ENCODE results near the gene PLEKHN1. TPM values are rescaled to one million over a fixed set of nuclear protein-coding genes. Genes with fewer than 3 reads are reported as not detected.

PLEKHN1 gene
- total and polyA plus RNA-seq, 2 of the 4 experiments (the other 2 are of a cell fraction), result 0.54 to 2.1 TPM

GRCh38 chr1:931380-932172 lies 34.7 kb upstream of the PLEKHN1 start:
- no peak overlapping the region for H2AK5ac ChIP-seq (ENCODE audit: low read depth, low read length)
- no peak overlapping the region for H2BK15ac ChIP-seq (ENCODE audit: low read depth, low read length)
- H4K91ac ChIP-seq (ENCODE audit: insufficient read depth, low read depth, low read length), result no peak overlapping the region
- H2AFZ ChIP-seq (replicated peaks; ENCODE audit: low read length, poor library complexity), result no peak overlapping the region
- no peak overlapping the region for H2BK120ac ChIP-seq (ENCODE audit: low read depth, low read length)
- no TSS peak for BruUV-seq (replicated peaks)
- intact Hi-C loops (cut with micrococcal nuclease) (no loop called here), dilution Hi-C loops (cut with HindIII; ENCODE audit: low sequenced_read_pairs, unreplicated experiment) (no loop called here), in situ Hi-C loops (cut with MboI; ENCODE audit: low sequenced_read_pairs) (no loop called here)
- no peak overlapping the region for H2AK9ac ChIP-seq (replicated peaks; ENCODE audit: low read depth, low read length, poor library complexity)
- TF ChIP-seq RCOR1 (IDR thresholded peaks at IDR 0.05; ENCODE audit: insufficient replicate concordance, low read length), result no peak
- no peak for TF ChIP-seq MXI1 (IDR thresholded peaks at IDR 0.05; ENCODE audit: borderline replicate concordance, low read depth, low read length)
- no peak for TF ChIP-seq USF2 (IDR thresholded peaks at IDR 0.05; ENCODE audit: low read depth, low read length)
- TF ChIP-seq FOS (IDR thresholded peaks at IDR 0.05; ENCODE audit: low read depth, low read length), result no peak
- no peaks in the 10 kb centered on the region for H3K27me3 ChIP-seq (ENCODE audit: control insufficient read depth, insufficient read depth, low read length)
- peaks cover 9% of the 10 kb centered on the region for H3K36me3 ChIP-seq (ENCODE audit: control insufficient read depth, insufficient read depth, low read length)
- H3K4me1 ChIP-seq (ENCODE audit: control insufficient read depth, insufficient read depth, low read length), result no peaks in the 10 kb centered on the region
- no peak overlapping the region for H3K18ac ChIP-seq (ENCODE audit: low read depth, low read length)
- H3K14ac ChIP-seq (replicated peaks; ENCODE audit: low read depth, low read length), result no peak overlapping the region
- no peak overlapping the region for H3K9ac ChIP-seq (ENCODE audit: low read depth, low read length)
- H3K9me3 ChIP-seq (ENCODE audit: control insufficient read depth, insufficient read depth, low read length), result no peaks in the 10 kb centered on the region
- 82% methylated on average over 8 of the region's 15 CpGs; no CpG with 5 or more reads in 1 of the 2 experiments for WGBS, 2 experiments (ENCODE audit: extremely low coverage in 2 of 2, insufficient read length in 1 of 2)
- no peak overlapping the region for H3K56ac ChIP-seq (ENCODE audit: extremely low read depth, insufficient read depth, low read length)
- no peak overlapping the region for H4K8ac ChIP-seq (ENCODE audit: low read depth in 2 of 2, low read length in 2 of 2)
- H3K9me1 ChIP-seq (ENCODE audit: insufficient read depth, low read length), result no peaks in the 10 kb centered on the region
- no peak for ATAC-seq (ENCODE audit: low read depth)
- no peak overlapping the region for H3K27ac ChIP-seq (ENCODE audit: insufficient read depth, low read length)
- no peak for DNase-seq
- CTCF ChIA-PET, result no interaction called here
- no peaks in the 10 kb centered on the region; a peak in 1 of 4 replicates for H3K79me1 ChIP-seq (ENCODE audit: low read depth in 1 of 2, low read length in 2 of 2)
- no peak overlapping the region for H3K4ac ChIP-seq (ENCODE audit: low read depth, low read length)
- peaks cover 6% of the 10 kb centered on the region; the same call in 1 of the 2 replicates for H4K20me1 ChIP-seq (ENCODE audit: insufficient read depth, low read length)
- POLR2A ChIA-PET (ENCODE audit: unreplicated experiment), result interaction anchor here (0.5 kb wide), 1 partner anchor 823 kb away, joined by 8 read pairs; no protein-coding TSS in a partner anchor
- no peak overlapping the region for H3K4me2 ChIP-seq (ENCODE audit: low read depth, low read length)
- H2BK5ac ChIP-seq (ENCODE audit: low read depth, low read length, poor library complexity, severe bottlenecking), result no peak overlapping the region
- H2BK20ac ChIP-seq (ENCODE audit: low read depth, low read length), result no peak overlapping the region
- no peak overlapping the region for H3K23ac ChIP-seq (ENCODE audit: low read depth, low read length)
- no peak overlapping the region for H4K5ac ChIP-seq (ENCODE audit: low read depth, low read length)
- H3K4me3 ChIP-seq (ENCODE audit: insufficient read depth, low read depth, low read length), result no peak overlapping the region
